ENCODE results near the gene NBPF3.

GRCh38 chr1:21490774-21491487, 51.0 kb downstream of the NBPF3 start:
- TF ChIP-seq, protein P1, sequence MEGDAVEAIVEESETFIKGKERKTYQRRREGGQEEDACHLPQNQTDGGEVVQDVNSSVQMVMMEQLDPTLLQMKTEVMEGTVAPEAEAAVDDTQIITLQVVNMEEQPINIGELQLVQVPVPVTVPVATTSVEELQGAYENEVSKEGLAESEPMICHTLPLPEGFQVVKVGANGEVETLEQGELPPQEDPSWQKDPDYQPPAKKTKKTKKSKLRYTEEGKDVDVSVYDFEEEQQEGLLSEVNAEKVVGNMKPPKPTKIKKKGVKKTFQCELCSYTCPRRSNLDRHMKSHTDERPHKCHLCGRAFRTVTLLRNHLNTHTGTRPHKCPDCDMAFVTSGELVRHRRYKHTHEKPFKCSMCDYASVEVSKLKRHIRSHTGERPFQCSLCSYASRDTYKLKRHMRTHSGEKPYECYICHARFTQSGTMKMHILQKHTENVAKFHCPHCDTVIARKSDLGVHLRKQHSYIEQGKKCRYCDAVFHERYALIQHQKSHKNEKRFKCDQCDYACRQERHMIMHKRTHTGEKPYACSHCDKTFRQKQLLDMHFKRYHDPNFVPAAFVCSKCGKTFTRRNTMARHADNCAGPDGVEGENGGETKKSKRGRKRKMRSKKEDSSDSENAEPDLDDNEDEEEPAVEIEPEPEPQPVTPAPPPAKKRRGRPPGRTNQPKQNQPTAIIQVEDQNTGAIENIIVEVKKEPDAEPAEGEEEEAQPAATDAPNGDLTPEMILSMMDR (conservative IDR thresholded peaks at IDR 0.05; ENCODE audit: low read length) = peak; percentile 57
- no peak for TF ChIP-seq EZH2phosphoT487 (IDR thresholded peaks at IDR 0.05; ENCODE audit: borderline replicate concordance, low read depth, low read length)

Measured in OCI-LY7 (cell line).